Right lung (tissue), 5 donors: Measurements from ENCODE around the gene HOXD8. TPM values are rescaled to one million over a fixed set of nuclear protein-coding genes. Genes with fewer than 3 reads are reported as not detected.

ENCODE experiments used
- DNase-seq, 2 donors: peaks; one replicate each; pipeline ENCODE4 v3.0.0-alpha.2; 2013
- polyA plus RNA-seq, 5 donors: library from polyadenylated mRNA; unstranded; fragments of 120-200 nt; gene quantifications; one replicate each; pipeline versions ENCODE4 v1.2.1 to v1.2.3, GENCODE V29; 2013; ENCODE audit warnings: inconsistent platforms in 1 of 5, low replicate concordance in 1 of 5; ENCODE audit not compliant: insufficient read length in 5 of 5, insufficient read depth in 1 of 5

The HOXD8 gene
- polyA plus RNA-seq, 5 donors, result 1.1 to 1.6 (median 1.5) TPM

- DNase-seq, result no peak
Measured at GRCh38 chr2:176089843-176090395, 39.6 kb upstream of the HOXD8 start.

- no peak for DNase-seq
Measured at GRCh38 chr2:176090862-176091261, 38.6 kb upstream of the HOXD8 start.

DNA sequence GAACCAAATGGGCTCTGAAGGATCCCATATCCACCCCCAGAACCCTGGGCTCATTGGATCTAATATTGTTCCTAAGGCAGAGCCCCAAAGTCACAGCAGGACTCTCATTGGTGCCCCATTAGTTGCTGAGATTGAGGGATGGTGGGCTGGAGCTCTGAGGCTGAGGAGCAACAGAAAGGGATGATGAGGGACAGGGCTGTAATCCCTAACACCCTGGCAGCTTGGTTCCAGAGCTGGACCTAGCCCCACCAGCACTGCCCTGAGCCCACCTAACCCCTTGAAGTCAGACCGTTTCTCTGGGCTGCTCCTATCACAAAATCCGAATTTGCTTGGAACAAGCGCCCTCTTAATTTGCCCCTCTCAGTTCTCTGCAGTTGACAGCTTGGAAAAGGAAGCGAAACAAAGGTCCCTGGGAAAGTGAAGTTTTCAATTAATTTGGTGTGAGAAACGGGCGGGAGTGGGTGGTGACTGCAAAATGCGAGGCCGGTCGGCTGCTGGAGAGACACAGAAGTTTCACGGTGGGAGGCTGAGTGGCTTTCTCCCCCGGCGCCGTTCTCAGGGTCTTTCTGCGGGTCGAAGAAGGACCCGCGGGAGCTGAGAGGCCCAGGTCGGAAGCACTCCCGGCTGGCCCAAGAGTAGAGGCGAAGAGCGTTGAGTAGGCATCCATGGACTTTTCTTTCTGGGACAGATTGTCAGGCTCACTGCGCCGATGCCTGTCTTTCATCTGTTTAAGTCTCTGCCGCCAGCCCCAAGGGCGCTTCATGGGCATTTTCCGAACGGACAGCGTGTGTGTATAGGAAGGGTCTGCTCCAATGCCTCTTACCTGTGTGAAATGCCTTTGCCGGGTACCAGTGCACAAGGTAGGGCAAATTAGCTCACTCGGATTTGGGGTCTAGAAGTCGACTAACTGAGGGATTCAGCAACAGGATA is 37.9 kb upstream of the HOXD8 start:
- DNase-seq, result no peak

DNA sequence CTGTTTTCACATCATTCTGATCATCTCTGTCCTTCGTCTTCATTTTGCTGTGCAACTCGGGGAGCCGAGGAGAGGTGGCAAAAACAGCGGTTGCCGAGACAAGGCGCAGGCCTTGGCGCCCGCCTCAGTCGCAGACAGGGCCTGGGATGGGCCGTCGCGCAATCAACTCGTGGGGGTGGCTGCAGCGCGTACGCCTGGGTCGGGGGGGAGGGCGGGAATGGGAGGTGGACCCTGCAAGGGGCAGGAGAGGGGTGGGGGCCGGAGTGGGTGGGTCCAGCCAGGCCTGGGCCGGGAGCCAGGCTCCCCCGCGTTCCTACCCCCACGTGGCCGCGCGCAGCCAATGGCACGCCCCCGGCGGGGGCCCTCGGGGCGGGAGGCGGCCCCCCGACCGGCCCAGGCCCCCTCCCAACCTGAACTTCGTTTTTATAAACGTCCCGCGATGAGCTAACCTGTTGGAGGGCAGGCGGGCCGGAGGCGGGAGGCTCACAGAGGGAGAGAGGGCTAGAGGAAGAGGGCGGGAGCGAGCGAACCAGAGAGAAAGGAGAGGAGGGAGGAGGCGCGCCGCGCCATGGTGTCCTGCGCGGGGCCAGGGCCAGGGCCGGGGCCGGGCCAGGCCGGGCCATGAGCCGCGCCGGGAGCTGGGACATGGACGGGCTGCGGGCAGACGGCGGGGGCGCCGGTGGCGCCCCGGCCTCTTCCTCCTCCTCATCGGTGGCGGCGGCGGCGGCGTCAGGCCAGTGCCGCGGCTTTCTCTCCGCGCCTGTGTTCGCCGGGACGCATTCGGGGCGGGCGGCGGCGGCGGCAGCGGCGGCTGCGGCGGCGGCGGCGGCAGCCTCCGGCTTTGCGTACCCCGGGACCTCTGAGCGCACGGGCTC is 37.0 kb upstream of the HOXD8 start, which contains the start of gene HOXD13:
Gene HOXD13 (plus strand): TSS at position 452 of the 875 bp plus-strand sequence. CDS start 170 bp downstream, at position 622.
- no peak for DNase-seq

DNA sequence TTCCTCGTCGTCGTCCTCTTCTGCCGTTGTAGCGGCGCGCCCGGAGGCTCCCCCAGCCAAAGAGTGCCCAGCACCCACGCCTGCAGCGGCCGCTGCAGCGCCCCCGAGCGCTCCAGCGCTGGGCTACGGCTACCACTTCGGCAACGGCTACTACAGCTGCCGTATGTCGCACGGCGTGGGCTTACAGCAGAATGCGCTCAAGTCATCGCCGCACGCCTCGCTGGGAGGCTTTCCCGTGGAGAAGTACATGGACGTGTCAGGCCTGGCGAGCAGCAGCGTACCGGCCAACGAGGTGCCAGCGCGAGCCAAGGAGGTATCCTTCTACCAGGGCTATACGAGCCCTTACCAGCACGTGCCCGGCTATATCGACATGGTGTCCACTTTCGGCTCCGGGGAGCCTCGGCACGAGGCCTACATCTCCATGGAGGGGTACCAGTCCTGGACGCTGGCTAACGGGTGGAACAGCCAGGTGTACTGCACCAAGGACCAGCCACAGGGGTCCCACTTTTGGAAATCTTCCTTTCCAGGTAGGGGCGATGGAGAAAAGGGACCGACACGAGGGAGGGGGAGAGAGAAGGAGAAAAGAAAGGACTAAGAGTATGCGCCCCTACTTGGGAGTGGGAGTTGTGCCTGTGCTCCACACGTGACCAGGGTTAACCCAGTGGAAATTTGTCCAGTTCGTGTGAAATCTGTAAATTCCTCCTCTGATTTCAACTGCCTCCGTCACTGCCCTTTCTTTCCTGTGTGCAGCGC is 36.2 kb upstream of the HOXD8 start:
- DNase-seq, result no peak

- DNase-seq, result no peak
Measured at GRCh38 chr2:176093898-176094249, 35.6 kb upstream of the HOXD8 start.

- DNase-seq, result no peak
Measured at GRCh38 chr2:176094349-176094748, 35.2 kb upstream of the HOXD8 start.

DNA sequence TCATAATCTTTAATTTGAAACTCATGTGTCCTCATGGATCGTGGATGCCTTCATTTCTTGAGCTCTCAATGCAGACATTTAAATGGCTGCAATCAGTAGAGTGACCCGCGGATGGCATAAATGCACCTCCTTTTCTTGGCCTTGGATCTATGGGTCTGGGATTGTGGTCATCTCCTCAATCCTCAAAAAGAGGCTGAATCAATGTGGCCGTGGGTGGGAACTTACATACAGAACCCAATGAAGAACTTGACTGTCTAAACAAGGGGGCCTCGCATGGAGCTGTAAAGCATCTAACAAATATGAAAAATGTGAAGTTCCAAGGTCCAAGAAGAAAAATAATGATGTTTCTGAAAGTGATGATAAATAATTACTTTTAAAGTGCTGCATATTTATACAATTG is 34.1 kb upstream of the HOXD8 start:
- DNase-seq, result no peak

DNA sequence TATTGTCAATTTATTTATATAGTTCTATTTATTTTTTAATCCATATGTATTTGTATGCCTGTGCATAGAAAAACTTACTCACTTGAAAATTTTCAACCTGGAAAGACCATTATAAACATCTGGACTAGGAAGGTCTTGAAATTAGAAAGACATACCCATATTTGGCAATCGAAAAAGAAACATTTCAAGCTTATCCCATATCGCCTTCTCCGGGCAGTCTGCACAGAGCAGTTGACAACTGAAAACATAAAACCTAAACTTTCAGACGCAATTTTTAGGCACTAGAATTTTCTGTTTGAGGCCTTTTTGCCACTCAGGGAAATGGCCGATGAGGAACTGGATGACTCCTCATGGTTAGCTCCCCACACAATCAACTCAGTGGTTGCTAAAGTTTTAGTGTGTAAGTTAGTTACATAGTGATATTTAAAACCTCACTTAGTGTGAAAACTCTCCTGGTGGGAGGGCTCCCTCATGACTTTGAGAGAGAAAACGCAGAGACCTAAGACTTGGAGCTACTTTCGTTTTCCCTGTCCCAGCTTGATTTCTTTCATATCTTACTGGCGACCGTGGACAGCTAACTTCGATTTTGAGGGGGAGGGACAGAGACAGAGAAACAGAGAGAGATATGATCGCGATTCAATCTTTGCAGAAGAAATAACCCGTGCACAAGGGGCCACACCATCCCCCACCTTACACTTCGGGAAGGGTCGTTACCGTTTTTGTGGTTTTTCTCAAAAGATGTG is 33.1 kb upstream of the HOXD8 start:
- DNase-seq, result no peak

GRCh38 chr2:176096986-176097819 is 32.3 kb upstream of the HOXD8 start:
- peak in 1 of 2 donors; percentile 66 for DNase-seq

GRCh38 chr2:176097820-176098365 is 31.6 kb upstream of the HOXD8 start:
- no peak for DNase-seq

DNA sequence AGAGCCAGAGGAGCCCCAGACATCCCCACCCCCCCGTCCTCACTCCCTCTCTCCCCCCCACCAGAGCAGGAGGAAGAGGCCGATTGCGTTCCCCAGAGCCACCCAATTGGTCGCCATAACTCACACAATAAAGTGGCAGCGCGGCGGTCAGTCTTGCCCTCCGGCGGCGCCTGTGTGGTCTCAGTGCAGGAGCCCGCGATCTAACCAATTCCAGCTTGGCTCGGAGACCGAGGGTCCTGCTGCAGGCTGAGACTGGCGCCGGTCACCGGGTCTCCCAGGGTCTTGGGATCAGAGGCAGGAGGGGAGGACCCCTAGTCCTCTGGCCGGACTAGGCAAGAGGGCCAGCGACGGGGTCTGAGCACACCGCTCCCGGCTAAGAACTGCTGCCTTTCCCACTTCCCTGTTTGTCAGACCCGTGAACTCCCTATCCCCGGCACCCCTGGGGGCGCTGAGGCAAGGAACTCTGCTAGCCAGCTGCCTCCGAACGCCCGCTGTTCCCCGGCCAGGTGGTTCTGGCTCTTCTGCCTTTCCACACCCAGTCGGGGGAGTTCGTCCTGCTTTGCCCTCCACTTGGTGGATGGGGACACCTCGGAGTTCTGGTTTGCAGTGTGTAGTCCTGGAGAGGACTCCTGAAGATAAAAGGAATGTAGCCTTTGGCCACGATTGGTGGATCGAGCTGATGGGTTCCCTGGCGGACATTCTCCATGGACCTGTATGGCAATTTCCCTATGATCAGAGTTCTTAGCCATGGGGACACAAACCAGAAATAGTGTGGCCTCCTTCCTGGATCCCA is 30.9 kb upstream of the HOXD8 start:
- DNase-seq, result no peak

DNA sequence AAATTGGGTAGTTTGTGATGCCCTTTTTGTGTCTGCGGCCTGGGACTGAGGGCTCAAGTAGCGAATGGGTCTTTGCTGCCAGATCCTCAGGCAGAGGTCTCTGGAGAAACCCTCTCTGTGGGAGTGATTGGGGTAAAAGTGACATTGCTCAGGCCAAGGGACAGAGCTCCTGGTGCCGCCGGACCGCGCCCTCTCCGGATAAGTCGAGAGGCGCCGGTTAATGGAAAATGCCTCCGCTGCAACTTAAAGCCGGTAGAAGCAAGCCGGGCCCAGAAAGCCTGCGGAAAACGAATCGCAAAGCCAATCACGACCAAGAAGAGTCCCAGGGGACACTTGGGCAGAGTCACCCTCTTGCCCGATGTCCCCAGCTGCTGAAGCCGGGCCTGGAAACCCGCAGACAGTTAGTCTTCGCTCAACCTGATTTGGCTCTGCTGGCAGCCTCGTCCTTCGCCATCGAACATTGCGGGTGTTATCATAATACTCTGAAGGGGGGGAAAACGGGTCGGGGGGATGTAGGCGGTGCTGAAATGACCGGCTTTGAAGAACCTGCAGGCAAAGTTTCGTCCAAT is 30.3 kb upstream of the HOXD8 start:
- no peak for DNase-seq

- no peak for DNase-seq
Measured at GRCh38 chr2:176099728-176100546, 29.6 kb upstream of the HOXD8 start, which contains the start of gene HOXD12. HOXD12 (plus strand) TSS chr2:176099795; CDS start chr2:176099802, 7 bp downstream.

DNA sequence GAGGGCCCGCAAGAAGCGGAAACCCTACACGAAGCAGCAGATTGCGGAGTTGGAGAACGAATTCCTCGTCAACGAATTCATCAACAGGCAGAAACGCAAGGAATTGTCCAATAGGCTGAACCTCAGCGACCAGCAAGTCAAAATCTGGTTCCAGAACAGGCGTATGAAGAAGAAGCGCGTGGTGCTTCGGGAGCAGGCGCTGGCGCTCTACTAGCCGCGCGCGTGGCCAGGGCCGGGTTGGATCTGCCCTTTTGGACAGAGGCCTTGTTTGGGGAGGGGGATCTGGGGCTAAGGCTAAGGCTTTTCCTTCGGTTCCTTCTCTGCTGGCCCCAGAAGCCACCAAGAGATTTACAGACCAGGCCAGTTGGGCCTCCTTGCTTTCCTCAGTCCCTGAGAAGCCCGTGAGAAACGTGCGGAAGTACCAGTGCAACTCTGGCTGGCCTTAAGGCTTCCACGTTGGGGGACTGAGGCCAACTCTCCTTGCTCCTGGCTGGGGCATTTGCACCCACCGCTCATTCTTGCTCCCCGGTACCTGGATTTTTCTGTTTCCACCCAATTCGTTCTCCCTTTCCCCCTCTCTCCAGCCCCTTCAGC is 28.9 kb upstream of the HOXD8 start:
- no peak for DNase-seq

DNA sequence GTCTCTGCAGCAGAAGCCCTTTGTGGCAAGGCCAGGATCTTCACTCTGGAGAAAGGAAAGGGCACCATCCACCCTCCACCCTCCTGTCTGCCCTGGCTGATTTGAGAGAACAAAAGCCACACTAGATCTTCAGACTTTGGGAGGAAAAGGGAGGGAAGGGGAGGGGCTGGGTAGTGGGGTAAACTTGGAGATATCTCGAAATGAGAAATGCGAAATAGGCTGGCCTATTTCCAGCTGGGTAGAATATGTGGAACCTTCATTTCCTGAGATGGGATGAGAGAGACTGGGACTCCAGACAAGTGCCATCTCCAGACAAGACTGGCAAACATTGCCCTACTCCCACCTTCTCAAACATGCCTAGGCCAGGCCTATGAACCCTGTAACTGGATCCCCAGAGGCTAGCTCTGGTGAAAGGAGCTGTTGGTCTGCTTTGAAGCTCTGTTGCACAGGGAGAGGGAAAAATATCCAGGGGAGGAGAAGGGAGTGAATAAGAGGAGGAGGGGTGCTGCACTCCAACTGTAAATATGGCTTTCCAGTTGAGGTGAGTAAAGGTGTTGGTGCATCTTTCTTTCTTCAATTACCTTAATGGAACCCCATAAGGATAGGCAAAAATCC is 28.2 kb upstream of the HOXD8 start:
- DNase-seq, result no peak
